Non-pigmented ciliary epithelial cell (primary cell): ENCODE measurements around the gene HS2ST1.
"Not testable (repeated sequence)": the region's sequence is repeated elsewhere in the genome, so short reads cannot be mapped to it uniquely, and the experiment has no call there.

Source experiments
- DNase-seq: peaks from one replicate; pipeline ENCODE4 v3.0.0-alpha.2; 2010; ENCODE audit warnings: low read depth

HS2ST1 gene

DNA sequence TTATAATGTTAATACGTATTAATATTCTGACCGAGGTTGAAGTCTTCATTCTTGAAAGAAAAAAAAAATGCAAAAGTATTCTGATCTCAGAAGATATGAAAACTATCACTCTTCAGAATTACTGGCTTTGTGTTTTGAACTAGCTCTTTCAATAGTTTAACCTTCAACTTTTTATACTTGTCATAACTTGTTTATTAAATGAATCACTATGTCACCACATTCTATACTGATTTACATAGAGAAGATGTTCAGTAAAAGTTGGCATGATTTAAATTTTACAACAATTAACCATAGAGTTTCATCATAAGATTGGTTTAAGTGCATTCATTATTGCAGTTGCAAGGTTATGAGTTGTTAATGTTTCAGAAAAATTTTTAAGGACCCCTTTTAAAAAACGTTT is 57.3 kb downstream of the HS2ST1 start:
- no peak for DNase-seq

DNA sequence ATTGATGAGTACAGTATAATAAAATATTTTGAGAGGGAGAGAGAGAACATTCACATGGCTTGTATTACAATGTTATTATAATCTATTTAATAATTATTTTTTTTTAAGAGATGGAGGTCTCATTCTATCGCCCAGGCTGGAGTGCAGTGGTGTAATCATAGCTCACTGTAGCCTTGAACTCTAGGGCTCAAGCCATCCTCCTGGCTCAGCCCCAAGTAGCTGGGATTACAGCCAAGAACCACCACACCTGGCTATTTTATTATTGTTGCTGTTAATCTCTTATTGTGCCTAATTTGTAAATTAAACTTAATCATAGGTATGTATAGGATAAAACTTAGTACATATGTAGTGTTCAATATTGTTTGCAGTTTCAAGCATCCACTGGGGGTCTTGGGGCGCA is 57.8 kb downstream of the HS2ST1 start:
- no peak for DNase-seq

DNA sequence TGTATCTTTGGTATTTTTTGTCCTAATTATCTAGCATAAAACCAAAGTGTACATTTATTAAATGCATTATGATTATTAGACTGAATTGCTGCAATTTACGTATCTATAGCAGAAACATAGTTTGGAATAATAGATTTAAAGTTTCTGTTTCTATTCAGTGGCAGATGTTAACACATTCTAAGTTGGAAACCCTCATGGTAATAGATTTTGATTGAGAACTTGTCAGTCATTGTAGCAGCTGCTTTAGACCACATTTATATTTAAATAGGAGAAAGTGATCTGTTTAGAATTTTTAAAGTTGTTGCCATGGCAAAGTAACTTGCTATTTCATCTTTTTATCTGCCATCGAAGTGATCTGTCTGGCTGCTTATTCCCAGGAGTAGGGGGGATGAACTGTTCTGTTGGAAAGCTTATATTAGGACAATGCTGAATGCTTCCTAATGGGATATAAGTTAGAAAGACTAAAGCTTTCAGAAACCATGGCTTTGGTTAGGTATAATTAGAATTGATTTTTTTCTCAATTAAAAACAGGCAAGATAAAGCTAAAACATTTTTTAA is 61.6 kb downstream of the HS2ST1 start:
- DNase-seq, result no peak

DNA sequence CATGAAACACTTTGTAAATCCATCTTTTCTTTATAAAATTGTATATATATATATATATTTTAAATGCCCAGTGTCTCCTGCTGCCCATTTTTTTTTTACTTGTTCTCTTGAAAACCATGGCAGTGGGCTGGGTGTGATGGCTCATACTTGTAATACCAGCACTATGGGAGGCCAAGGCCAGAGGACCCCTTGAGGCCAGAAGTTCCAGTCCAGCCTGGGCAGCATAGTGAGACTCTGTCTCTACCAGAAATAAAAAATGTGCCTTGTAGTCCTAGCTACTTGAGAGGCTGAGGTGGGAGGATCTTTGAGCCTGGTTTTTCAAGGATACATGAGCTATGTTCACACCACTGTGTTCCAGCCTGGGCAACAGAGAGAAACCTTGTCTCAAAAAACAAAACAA is 62.2 kb downstream of the HS2ST1 start:
- DNase-seq, result no peak

DNA sequence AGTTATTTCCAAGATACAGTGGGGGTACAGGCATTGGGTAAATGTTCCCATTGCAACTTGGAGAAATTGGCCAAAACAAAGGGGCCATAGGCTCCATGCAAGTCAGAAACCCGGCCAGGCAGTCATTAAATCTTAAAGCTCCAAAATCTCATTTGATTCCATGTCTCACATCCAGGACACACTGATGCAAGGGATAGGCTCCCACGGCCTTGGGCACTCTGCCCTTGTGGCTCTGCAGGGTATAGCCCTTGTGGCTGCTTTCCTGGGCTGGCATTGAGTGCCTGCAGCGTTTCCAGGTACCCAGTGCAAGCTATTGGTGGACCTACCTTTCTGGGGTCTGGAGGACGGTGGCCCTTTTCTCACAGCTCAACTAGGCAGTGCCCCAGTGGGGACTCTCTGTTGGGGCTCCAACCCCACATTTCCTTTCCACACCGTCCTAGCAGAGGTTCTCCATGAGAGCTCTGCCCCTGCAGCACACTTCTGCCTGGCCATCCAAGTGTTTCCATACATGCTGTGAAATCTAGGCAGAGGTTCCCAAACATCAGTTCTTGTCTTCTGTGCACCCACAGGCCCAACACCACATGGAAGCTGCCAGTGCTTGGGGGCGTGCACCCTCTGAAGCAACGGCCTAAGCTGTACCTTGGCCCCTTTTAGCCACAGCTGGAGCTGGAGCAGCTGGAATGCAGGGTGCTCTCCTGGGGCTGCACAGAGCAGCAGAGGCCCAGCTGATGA is 67.2 kb downstream of the HS2ST1 start:
- DNase-seq, result no peak

DNA sequence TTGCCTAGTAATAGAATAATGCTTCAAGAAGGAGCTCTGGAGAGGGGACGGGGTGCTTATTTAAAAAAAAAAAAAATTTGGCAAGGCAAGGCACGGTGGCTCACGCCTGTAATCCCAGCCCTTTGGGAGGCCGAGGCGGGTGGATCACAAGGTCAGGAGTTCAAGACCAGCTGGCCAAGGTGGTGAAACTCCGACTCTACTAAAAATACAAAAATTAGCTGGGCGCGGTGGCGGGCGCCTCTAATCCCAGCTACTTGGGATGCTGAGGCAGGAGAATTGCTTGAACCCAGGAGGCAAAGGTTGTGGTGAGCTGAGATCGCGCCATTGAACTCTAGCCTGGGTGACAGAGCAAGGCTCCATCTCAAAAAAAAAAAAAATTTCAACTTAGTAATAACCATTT is 69.2 kb downstream of the HS2ST1 start:
- not testable (repeated sequence) for DNase-seq

DNA sequence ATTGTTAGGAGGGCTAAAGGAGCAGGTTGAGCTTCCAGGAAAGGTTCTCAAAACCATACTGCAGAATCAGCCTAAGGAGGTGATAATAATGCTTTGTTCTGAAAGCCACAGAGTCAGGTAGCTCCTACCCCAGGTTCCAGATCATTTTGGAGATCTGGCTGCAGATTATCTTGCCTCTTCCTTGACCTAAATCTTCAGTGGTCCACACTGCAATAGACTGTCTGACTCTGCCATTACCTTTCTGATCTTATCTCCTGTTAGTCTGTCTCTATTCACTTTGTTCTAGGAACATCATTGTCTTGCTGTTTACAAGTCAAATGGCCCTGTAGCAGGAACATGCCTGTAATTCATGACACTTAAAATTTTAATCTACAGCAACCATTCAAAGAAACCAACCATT is 73.0 kb downstream of the HS2ST1 start:
- no peak for DNase-seq

DNA sequence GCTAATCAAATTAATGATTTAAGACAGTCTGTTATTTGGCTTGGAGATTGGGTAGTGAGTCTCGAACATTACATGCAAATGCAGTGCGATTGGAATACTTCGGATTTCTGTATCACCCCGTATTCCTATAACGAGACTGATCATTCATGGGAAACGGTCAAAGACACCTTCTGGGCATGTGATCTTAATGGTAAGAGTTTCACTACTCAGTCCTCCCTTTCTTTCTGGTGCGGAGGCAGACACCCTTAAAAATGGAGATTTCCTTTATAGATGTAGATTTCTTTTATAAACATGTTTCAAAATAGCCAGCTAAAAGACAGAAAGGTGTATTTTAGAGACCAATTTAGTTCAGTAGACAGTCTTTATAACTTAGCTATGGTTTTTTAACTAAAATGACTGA is 74.4 kb downstream of the HS2ST1 start:
- DNase-seq, result no peak

DNA sequence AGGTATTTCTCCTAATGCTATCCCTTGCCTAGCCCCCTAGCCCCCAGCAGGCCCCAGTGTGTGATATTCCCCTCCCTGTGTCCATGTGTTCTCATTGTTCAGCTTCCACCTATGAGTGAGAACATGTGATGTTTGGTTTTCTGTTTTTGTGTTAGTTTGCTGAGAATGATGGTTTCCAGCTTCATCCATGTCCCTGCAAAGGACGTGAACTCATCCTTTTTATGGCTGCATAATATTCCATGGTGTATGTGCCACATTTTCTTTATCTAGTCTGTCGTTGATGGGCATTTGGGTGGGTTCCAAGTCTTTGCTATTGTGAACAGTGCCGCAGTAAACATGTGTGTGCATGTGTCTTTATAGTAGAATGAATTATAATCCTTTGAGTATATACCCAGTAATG is 75.3 kb downstream of the HS2ST1 start:
- not testable (repeated sequence) for DNase-seq

DNA sequence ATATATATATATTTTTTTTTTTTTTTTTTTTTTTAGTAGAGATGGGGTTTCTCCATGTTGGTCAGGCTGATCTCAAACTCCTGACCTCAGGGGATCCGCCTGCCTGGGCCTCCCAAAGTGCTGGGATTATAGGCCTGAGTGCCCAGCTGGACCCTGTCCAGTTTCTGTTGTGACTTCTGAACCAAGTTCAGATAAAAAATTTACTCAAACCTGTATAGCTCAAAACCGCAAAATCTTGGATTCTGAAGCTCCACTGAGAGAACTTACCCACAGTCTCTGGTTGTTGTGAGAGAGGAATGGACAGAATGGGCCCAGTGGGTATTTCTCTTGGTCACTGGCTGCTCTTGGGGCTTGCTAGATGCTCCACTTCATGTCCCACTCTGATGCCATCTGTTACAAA is 76.4 kb downstream of the HS2ST1 start:
- no peak for DNase-seq

DNA sequence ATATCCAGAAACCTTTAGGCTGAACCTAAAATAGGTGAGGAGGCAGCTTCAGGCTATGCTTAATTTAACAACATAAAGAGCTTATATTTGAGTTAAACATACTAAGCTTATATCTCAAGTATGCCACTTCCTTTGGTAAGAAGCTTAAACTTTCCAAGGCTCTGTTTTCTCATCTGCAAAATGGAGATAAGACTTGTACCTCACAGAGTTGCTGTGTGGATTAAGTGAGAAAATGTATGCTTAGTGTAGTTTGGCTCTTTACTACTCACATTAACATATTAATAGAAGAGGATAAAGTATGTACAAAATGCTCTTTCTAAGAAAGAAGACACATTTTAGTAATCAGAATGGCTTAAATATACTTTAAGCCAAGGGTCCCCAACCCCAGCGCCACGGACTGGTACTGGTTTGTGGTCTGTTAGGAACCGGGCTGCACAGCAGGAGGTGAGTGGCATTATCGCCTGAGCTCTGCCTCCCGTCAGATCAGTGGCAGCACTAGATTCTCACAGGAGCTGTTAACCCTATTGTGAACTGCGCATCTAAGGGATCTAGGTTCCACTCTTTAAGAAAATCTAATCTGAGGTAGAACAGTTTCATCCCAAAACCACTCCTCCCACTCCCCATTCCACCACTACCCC is 77.2 kb downstream of the HS2ST1 start:
- DNase-seq, result no peak

DNA sequence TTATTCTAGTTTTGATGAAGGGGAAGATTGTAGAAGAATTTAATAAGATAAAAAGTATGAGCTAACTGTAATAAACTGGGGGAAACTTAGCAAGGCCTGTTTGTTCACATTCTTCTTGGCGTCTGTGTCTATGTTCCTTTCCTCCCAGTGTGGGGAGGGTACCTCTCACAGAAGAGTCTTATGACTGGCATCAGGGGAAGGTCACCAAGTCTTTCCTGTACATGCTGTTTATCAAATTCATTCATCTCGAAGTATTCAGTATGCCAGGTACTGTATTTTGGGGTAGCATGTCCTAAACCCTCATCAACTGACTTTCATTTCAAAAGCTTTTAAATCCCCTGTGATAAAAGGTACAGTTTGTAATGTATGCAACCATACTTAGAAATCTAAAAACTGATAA is 78.4 kb downstream of the HS2ST1 start:
- no peak for DNase-seq

DNA sequence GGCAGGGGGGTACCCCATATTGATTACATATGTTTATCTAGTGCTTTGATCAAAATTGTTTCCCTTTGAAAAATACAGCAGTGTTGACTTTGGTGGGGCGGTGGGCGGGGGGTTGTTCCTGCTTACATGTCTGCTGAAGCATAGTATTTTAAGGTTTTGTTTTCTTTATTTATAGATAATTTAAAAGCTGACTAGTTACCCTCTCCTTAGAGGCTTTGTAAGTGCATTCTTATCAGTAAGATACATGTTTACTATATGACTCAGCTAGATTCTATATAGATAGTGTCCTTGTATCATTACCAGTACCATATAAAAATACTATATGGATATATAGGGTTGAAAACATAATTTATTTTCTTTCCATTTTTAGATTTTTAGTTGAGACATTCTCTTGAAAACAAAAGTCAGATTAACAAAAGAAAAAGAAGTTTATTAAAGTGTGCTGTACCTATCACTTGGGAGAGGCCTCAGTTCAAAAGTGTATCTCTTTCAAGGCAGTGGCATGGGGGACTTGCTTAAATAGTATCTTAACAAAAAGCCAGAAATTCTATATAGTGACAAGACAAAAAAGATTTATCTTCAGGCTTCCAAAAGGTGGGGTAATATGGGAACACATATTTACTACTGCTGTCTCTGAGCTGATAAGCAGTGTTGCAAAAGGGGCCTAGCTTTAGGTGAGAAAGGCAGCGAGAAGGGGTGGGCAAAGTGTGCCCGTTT is 79.0 kb downstream of the HS2ST1 start:
- no peak for DNase-seq

DNA sequence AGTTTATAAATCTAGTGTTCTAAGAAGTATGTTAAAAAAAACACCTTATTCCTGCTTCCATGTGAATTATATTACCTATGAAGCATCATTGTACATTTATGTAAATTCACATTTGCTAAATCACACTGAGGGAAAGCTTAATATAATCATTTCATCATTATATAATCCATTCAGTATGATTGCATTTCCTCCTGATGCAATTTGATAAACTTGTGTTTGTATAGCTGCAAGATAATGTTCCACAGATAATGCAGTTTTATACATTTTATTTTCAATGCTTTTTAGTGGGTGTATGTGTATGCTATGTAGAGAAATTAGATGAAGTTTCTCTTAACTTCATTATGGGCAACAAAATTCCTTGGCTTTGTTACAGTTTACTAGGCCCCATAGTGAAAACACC is 79.6 kb downstream of the HS2ST1 start:
- DNase-seq, result no peak

DNA sequence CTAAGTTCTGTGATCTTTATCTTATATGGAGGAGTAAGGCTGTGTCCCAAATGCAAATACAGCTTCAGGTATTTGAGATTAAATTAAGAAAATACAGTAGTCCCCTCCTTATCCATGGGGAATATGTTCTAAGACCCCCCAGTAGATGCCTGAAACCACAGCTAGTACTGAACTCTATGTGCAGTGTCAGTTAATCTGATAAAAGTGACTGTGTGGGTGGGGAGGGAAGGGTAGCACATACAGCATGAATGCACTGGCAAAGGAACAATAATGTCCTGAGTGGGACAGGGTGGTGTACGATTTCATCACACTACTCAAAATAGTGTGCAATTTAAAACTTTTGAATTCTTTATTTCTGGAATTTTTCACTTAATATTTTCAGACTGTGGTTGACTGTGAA is 83.1 kb downstream of the HS2ST1 start:
- DNase-seq, result no peak

DNA sequence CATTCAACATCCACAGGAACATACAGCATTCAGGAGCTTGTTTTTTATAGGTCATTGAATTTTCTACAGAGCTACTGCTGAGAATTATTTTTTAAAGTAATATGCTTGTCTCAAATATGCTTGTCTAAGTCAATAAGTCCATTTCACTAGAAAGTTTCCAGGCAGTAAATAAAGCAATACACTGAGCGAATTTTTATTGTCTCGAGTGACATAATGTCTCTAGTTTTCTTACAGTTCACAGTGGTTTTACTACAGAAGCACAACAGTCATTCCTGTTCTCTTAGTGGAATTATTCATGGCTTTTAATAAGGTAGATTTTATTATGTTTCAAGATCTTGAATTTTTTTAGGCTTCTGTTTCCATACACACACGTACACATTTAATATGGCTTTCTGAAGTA is 83.8 kb downstream of the HS2ST1 start:
- DNase-seq, result no peak

DNA sequence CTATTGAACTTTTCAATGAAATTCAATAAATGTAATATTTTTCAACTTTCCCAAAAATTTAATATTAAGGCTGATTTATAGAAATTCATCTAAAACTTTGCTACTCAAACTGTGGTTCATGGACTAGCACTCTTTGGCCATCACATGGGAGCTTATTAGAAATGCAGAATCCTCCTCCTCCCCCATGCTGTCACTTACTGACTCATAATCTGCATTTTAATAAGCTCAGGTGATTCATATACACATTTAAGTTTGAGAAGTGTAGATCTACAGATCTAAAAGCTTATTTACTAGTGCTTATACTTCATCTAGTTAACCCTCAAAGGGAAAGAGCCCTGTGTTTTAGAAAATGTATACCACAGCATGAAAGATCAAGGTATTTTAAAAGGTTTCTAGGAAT is 84.3 kb downstream of the HS2ST1 start:
- DNase-seq, result no peak

DNA sequence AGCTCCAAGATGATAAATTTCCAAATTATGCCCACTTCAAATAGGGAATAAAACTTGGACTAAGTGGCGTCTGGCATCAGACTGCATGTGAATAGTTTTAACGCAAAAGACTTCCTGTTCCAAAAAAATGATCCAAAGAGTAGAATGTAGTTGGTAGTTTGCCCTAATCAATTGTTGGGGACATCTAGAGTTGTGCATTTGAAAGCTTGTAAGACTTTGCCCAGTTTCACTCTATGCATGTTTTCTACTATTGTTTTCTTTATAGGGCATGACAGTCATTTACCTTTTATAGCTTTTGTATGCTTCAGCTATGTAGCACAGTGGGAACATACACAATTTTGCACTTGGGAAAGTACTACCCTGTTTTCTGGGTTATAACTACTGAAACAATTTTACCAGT is 86.0 kb downstream of the HS2ST1 start:
- DNase-seq, result no peak

DNA sequence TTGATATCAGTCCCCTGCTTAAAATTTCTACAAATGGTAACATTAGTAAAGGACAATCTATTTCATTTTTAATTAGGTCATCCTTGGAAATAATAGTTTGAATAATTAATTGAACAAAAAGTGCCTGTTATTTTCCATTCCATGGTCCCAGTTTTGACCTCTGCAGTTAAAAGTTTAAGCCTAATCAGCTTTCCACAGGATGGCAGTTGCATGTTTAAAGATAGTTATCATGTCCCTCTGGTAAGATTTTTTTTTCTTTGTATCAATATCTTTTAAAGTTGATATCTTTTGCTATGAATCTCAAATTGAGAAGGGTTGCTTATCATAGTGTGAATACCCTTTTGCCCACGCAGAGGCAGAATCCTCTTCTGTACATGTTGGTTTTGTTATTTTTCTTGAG is 90.4 kb downstream of the HS2ST1 start:
- no peak for DNase-seq

DNA sequence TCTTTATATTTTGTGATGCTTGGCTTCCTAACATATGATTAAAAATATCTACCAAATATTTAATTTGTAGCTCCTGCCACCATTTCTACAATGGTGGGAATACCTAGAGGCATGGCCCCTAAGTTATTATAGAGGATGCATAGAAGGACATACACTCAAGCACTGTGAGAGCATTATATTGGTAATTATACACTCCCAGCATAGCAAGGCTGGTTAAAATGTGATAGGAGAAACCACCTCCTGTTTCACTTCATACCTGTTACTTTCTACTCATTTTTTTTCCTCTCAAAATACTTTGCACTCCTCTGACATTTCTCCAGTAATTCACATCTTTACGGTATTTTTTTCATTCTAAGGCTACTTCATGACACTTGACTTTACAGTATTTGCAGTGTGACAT is 92.9 kb downstream of the HS2ST1 start:
- DNase-seq, result no peak

DNA sequence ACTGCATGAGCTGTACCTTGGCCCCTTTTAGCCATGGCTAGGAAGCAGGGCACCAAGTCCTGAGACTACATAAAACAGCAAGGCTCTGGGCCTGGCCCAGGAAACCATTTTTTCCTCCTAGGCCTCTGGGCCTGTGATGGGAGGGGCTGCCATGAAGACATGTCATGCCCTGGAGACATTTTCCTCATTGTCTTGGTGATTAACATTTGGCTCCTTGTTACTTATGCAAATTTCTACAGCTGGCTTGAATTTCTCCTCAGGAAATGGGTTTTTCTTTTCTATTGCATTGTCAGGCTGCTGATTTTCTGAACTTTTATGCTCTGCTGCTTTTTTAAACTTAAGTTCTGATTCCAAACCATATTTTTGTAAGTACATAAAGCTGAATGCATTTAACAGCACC is 99.0 kb downstream of the HS2ST1 start:
- not testable (repeated sequence) for DNase-seq

DNA sequence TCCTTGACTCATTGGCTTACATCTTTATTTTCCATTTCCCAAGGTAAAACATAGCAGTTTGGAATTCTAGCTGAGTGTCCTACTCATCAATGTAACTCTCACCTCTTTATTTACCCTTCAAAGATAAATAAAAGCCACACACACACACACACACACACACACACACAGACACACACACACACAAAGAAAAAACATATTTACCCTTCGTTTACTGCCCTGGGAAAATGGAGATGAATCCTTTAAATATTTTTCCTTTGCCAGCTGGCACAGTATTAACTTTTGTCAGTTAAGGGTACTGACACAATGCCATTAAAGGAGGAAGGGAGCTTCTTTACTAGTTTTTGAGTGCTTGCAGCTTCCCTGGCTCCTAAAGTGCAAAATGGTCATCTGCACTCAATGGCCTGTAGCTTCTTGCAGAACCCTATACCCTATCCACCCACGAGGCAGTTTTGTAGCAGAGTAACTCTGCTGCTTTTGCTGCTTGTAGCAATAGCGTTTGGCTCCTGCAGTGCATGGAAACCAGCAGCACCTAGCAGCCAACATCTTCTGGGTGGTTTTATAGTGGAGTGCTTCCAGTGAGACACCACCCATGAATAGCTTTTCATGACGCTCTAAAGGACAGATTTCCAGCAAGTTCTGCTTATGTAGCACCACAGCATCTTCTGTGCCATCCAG is 103.7 kb downstream of the HS2ST1 start:
- no peak for DNase-seq

DNA sequence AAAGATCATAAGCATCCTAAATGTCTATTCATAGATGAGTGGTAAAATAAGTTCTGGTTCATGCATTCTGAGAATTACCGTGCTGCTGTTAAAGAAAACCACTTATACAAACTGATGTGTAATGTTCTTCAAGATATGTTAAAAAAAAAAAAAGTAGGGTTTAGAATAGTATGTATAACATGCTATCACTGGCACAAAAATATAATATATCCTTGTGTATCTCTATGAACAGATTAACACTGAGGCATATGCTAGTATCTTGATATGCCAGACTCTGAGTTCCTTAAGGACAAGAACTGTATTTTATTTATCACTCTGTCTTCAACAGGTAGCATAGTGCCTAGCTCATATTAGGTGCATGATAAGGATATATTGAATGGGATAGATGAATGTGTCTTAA is 108.9 kb downstream of the HS2ST1 start:
- no peak for DNase-seq
